Breast epithelium (tissue), 3 donors: ENCODE data around the gene SSBP4.

Source experiments
- POLR2A ChIP-seq: fragments of 450-650 bp; IDR thresholded peaks from one replicate; pipeline ENCODE4 v1.6.1; 2016; ENCODE audit warnings: antibody characterized with exemption, mild to moderate bottlenecking, moderate library complexity
- TF ChIP-seq, protein P1 (sequence below), 3 donors: fragments of 450-650 bp; IDR thresholded peaks; one replicate each; pipeline ENCODE4 v1.5.1; 2016 to 2017; ENCODE audit warnings: antibody characterized with exemption in 3 of 3, mild to moderate bottlenecking in 3 of 3, moderate library complexity in 3 of 3

- TF ChIP-seq, protein P1, sequence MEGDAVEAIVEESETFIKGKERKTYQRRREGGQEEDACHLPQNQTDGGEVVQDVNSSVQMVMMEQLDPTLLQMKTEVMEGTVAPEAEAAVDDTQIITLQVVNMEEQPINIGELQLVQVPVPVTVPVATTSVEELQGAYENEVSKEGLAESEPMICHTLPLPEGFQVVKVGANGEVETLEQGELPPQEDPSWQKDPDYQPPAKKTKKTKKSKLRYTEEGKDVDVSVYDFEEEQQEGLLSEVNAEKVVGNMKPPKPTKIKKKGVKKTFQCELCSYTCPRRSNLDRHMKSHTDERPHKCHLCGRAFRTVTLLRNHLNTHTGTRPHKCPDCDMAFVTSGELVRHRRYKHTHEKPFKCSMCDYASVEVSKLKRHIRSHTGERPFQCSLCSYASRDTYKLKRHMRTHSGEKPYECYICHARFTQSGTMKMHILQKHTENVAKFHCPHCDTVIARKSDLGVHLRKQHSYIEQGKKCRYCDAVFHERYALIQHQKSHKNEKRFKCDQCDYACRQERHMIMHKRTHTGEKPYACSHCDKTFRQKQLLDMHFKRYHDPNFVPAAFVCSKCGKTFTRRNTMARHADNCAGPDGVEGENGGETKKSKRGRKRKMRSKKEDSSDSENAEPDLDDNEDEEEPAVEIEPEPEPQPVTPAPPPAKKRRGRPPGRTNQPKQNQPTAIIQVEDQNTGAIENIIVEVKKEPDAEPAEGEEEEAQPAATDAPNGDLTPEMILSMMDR (IDR thresholded peaks at IDR 0.05) = no peak
- TF ChIP-seq POLR2A = no peak
These were observed 33.2 kb downstream of the SSBP4 start for GRCh38 chr19:18452386-18452785.
